HL-60 (cell line): ENCODE data around the gene PRKAG1.

Source experiments
- DNase-seq, 2 experiments: peaks; one replicate each; pipeline ENCODE4 v3.0.0-alpha.2; 2010 to 2020; ENCODE audit warnings: low read depth in 1 of 2, low spot score in 1 of 2
- H3K27ac ChIP-seq: fragments of 250-450 bp; sonication (Bioruptor Pico); replicated peaks from 2 replicates; pipeline ENCODE4 v1.5.1; 2020; ENCODE audit warnings: mild to moderate bottlenecking, moderate library complexity
- H3K27me3 ChIP-seq: fragments of 250-450 bp; sonication (Bioruptor Pico); 2 replicates; pipeline ENCODE4 v1.5.1; 2021; ENCODE audit warnings: mild to moderate bottlenecking, moderate library complexity; ENCODE audit not compliant: insufficient read depth, poor library complexity, severe bottlenecking
- H3K4me3 ChIP-seq: replicated peaks from 2 replicates; pipeline ENCODE4 v1.5.1; 2011; ENCODE audit warnings: mild to moderate bottlenecking, control low read depth, low read length; ENCODE audit not compliant: insufficient read depth
- CTCF ChIP-seq: IDR thresholded peaks from one replicate; pipeline ENCODE4 v1.5.1; 2011; ENCODE audit warnings: low read length, control low read depth, inconsistent platforms; ENCODE audit not compliant: insufficient read depth
- GABPA ChIP-seq: IDR thresholded peaks from 2 replicates; pipeline ENCODE4 v1.6.1; 2012; ENCODE audit warnings: low read depth
- POLR2AphosphoS5 ChIP-seq: IDR thresholded peaks from 2 replicates; pipeline ENCODE4 v1.6.1; 2012; ENCODE audit warnings: low read depth
- REST ChIP-seq: IDR thresholded peaks from 2 replicates; pipeline ENCODE4 v1.6.1; 2012; ENCODE audit warnings: low read depth; ENCODE audit not compliant: insufficient replicate concordance
- SPI1 ChIP-seq: IDR thresholded peaks from 2 replicates; pipeline ENCODE4 v1.6.1; 2012; ENCODE audit warnings: low read depth, mild to moderate bottlenecking, borderline replicate concordance

Gene PRKAG1

GRCh38 chr12:49030119-49030518 lies 11.5 kb upstream of the PRKAG1 start:
- Histone ChIP-seq H3K4me3 (no peak overlapping the region), H3K27ac (no peak overlapping the region), H3K27me3 (no peaks in the 10 kb centered on the region)
- no peak for DNase-seq
- TF ChIP-seq GABPA (no peak), REST (no peak), CTCF (no peak), SPI1 (no peak), POLR2AphosphoS5 (no peak)

GRCh38 chr12:49028666-49029275 lies 10.2 kb upstream of the PRKAG1 start:
- no peak for DNase-seq
- Histone ChIP-seq H3K27ac (no peak overlapping the region), H3K27me3 (no peaks in the 10 kb centered on the region), H3K4me3 (no peak overlapping the region)
- TF ChIP-seq REST (no peak), CTCF (no peak), POLR2AphosphoS5 (no peak), GABPA (no peak), SPI1 (no peak)

- no peak for DNase-seq
- TF ChIP-seq POLR2AphosphoS5 (no peak), REST (no peak), GABPA (no peak), SPI1 (no peak), CTCF (no peak)
- H3K4me3 ChIP-seq = no peak overlapping the region
- H3K27ac ChIP-seq = no peak overlapping the region
- H3K27me3 ChIP-seq = no peaks in the 10 kb centered on the region
These were observed 9.4 kb upstream of the PRKAG1 start for GRCh38 chr12:49027846-49028555.
